ENCODE results near the gene RBM15B. TPM values are rescaled to one million over a fixed set of nuclear protein-coding genes. Genes with fewer than 3 reads are reported as not detected.

The RBM15B gene
- total RNA-seq, 1 donor from 2014 or later = 24.3 TPM

DNA sequence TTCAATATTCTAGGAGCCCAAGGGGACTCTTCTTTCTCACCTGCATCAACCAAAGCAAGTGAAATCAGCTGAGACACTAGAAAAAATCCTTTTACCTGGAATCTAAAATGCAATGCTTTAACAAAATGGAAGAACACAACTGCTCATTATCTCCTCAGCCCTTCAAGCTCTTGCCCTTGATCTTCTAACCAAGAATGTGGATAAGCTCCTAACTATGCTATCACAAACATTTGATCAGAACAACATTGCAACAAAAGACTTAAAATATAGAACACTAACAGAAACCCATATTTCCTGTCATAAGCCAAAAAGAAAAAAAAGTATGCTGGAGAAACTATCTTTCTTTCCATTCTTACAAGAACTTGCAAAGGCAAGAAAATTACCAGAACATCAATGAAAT, 12.6 kb downstream of the RBM15B start:
- Histone ChIP-seq H3K9me3 (no peaks in the 10 kb centered on the region), H3K27me3 (ENCODE audit: low read depth) (no peaks in the 10 kb centered on the region), H3K4me1 (peaks cover 5% of the 10 kb centered on the region), H3K36me3 (peaks cover 85% of the 10 kb centered on the region), H3K4me3 (no peak overlapping the region), H3K27ac (no peak overlapping the region)
- intact Hi-C loops (cut with DNase I) = no loop called here
- TF ChIP-seq CTCF (IDR thresholded peaks at IDR 0.05) = no peak
- ATAC-seq (no peak), DNase-seq (no peak)

- H3K9me3 ChIP-seq = no peaks in the 10 kb centered on the region
Measured at GRCh38 chr3:51408021-51408420, 16.9 kb downstream of the RBM15B start.

DNA sequence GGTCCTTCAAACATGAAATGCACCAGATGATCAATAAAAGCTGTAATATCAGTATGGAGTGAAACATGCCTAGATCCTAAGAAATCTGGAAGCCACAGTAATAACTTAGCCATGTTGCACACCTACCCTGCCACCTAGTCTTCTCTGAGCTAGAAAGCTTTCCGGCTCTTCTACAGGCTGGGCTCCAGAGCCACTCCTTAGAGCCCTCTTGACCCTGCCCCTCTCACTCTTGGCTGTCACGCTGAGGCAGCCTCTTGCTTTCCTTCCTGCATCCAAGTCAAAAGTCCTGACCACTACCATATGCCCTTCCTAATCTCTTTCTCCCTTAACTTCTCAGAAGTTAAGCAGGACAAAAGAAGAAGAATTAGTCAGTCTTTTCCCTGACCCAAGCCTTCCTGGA, 17.7 kb downstream of the RBM15B start:
- peak; percentile 81 to 82 for ATAC-seq
- no peak for DNase-seq
- intact Hi-C loops (cut with DNase I) = no loop called here
- H3K9me3 ChIP-seq = no peaks in the 10 kb centered on the region
- H3K4me1 ChIP-seq = no peaks in the 10 kb centered on the region
- H3K27me3 ChIP-seq (ENCODE audit: low read depth) = no peaks in the 10 kb centered on the region
- no peak overlapping the region for H3K27ac ChIP-seq
- no peak for TF ChIP-seq CTCF (IDR thresholded peaks at IDR 0.05)
- peaks cover 83% of the 10 kb centered on the region for H3K36me3 ChIP-seq
- no peak overlapping the region for H3K4me3 ChIP-seq

More at GRCh38 chr3:51408021-51408420, 16.9 kb downstream of the RBM15B start:
- no peak for TF ChIP-seq CTCF (IDR thresholded peaks at IDR 0.05)
- ATAC-seq = no peak
- Histone ChIP-seq H3K4me1 (no peaks in the 10 kb centered on the region), H3K27me3 (ENCODE audit: low read depth) (no peaks in the 10 kb centered on the region), H3K36me3 (peaks cover 83% of the 10 kb centered on the region), H3K4me3 (no peak overlapping the region), H3K27ac (no peak overlapping the region)
- DNase-seq = no peak
- intact Hi-C loops (cut with DNase I) = no loop called here

- Histone ChIP-seq H3K27me3 (ENCODE audit: low read depth) (no peaks in the 10 kb centered on the region), H3K4me1 (no peaks in the 10 kb centered on the region), H3K27ac (no peak overlapping the region), H3K36me3 (peaks cover 85% of the 10 kb centered on the region), H3K9me3 (no peaks in the 10 kb centered on the region), H3K4me3 (no peak overlapping the region)
- no peak for DNase-seq
- ATAC-seq = no peak
- intact Hi-C loops (cut with DNase I) = no loop called here
- no peak for TF ChIP-seq CTCF (IDR thresholded peaks at IDR 0.05)
Measured at GRCh38 chr3:51422211-51422610, 31.1 kb downstream of the RBM15B start.

DNA sequence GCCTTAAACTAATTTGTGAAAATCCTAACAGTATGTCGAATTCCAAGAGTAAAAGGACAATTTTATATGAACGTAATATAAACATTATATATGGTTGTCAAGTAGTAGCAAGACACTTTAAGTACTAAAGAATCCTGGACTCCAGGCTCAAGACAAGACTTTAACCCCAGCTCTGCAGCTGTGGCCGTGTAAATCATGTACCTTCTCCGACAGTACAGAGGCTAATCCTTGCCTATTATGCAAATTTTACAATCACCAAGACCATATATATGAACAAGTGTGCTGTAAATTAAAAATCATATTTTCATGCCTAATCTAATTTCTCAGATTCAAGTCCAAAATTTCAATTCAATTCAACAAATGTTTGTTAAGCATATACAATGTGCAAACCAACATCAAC, 35.8 kb downstream of the RBM15B start:
- Histone ChIP-seq H3K27me3 (ENCODE audit: low read depth) (no peaks in the 10 kb centered on the region), H3K9me3 (no peaks in the 10 kb centered on the region), H3K4me3 (no peak overlapping the region), H3K36me3 (peaks cover 87% of the 10 kb centered on the region), H3K27ac (no peak overlapping the region), H3K4me1 (no peaks in the 10 kb centered on the region)
- ATAC-seq (no peak), DNase-seq (no peak)
- no peak for TF ChIP-seq CTCF (IDR thresholded peaks at IDR 0.05)
- intact Hi-C loops (cut with DNase I) = no loop called here

- no peak overlapping the region for H3K4me3 ChIP-seq
- no peaks in the 10 kb centered on the region for H3K9me3 ChIP-seq
- H3K27me3 ChIP-seq (ENCODE audit: low read depth) = no peaks in the 10 kb centered on the region
- DNase-seq (no peak), ATAC-seq (peak; percentile 41 to 48)
- intact Hi-C loops (cut with DNase I) = no loop called here
- H3K4me1 ChIP-seq = no peaks in the 10 kb centered on the region
- peaks cover 89% of the 10 kb centered on the region for H3K36me3 ChIP-seq
- no peak overlapping the region for H3K27ac ChIP-seq
- TF ChIP-seq CTCF (IDR thresholded peaks at IDR 0.05) = no peak
Measured at GRCh38 chr3:51429138-51429537, 38.1 kb downstream of the RBM15B start.

Data from lower lobe of right lung (tissue), 2 donors.